A673 (cell line): ENCODE measurements around the gene OR10V1. TPM values are rescaled to one million over a fixed set of nuclear protein-coding genes. Genes with fewer than 3 reads are reported as not detected.

Source experiments
- BruUV-seq: library from RNA; stranded (reverse); fragments of 400-500 nt; replicated peaks from 2 replicates; lab custom pipeline; 2021; lab: Mats Ljungman, UMichigan
- CTCF ChIA-PET: fragments of 300-600 bp; sonication (Branson Sonifier 250); formaldehyde crosslinking; loops from one replicate; lab custom pipeline; 2022; ENCODE audit warnings: antibody characterized with exemption; lab: Charles Lee
- POLR2A ChIA-PET: fragments of 300-600 bp; sonication (Branson Sonifier 250); formaldehyde crosslinking; loops from one replicate; lab custom pipeline; 2022; ENCODE audit warnings: antibody characterized with exemption; ENCODE audit not compliant: low non-redundant PET; lab: Charles Lee
- DNase-seq: peaks from one replicate; pipeline ENCODE4 v3.0.0-alpha.2; 2015; ENCODE audit warnings: low spot score
- H3K27ac ChIP-seq: fragments of 200-600 bp; sonication (generic); 2 replicates; pipeline ENCODE4 v1.5.1; 2016; ENCODE audit warnings: mixed run types, low read depth, mild to moderate bottlenecking, mixed read lengths, antibody characterized with exemption, low read length; ENCODE audit not compliant: poor library complexity, severe bottlenecking
- H3K27me3 ChIP-seq: fragments of 200-600 bp; sonication (generic); replicated peaks from 2 replicates; pipeline ENCODE4 v1.6.1; 2017; ENCODE audit warnings: mixed run types, low read depth, mild to moderate bottlenecking, mixed read lengths, antibody characterized with exemption, low read length; ENCODE audit not compliant: insufficient read depth, poor library complexity
- H3K36me3 ChIP-seq: fragments of 200-600 bp; sonication (generic); 2 replicates; pipeline ENCODE4 v1.6.1; 2016; ENCODE audit warnings: mixed run types, mild to moderate bottlenecking, mixed read lengths, antibody characterized with exemption, low read length; ENCODE audit not compliant: insufficient read depth, poor library complexity, severe bottlenecking
- H3K4me1 ChIP-seq: fragments of 200-600 bp; sonication (generic); 2 replicates; pipeline ENCODE4 v1.6.1; 2017; ENCODE audit warnings: mixed run types, mild to moderate bottlenecking, mixed read lengths, antibody characterized with exemption, low read length; ENCODE audit not compliant: insufficient read depth, poor library complexity, severe bottlenecking
- H3K4me3 ChIP-seq: fragments of 200-600 bp; sonication (generic); 2 replicates; pipeline ENCODE4 v1.5.1; 2016; ENCODE audit warnings: low read depth, mixed run types, mild to moderate bottlenecking, mixed read lengths, low read length; ENCODE audit not compliant: poor library complexity, severe bottlenecking
- H3K9me3 ChIP-seq: fragments of 200-600 bp; sonication (generic); 2 replicates; pipeline ENCODE4 v1.6.1; 2016; ENCODE audit warnings: mixed run types, low read depth, mild to moderate bottlenecking, mixed read lengths, antibody characterized with exemption, low read length; ENCODE audit not compliant: poor library complexity, severe bottlenecking
- CTCF ChIP-seq: fragments of 300-800, 200-600 bp; sonication (generic); conservative IDR thresholded peaks from 2 replicates; pipeline ENCODE4 v1.5.1; 2017; ENCODE audit warnings: low read depth, mild to moderate bottlenecking, antibody characterized with exemption, low read length, moderate library complexity, mixed read lengths
- EZH2 ChIP-seq: fragments of 200-600 bp; sonication (generic); IDR thresholded peaks from 2 replicates; pipeline ENCODE4 v1.6.1; 2017; ENCODE audit warnings: borderline replicate concordance, low read depth, mild to moderate bottlenecking, mixed read lengths, antibody characterized with exemption, low read length; ENCODE audit not compliant: poor library complexity, severe bottlenecking
- intact Hi-C: fragments of 100-400 bp; cut with micrococcal nuclease; formaldehyde crosslinking; loops from one replicate; pipeline ENCODE4 v1.10.0; 2022; ENCODE audit not compliant: unreplicated experiment
- total RNA-seq: library from RNA; stranded (reverse); gene quantifications from 2 replicates; pipeline ENCODE4 v1.2.3, GENCODE V29; 2021

OR10V1 gene
- total RNA-seq, 1 experiment from 2014 or later, result not detected

- ChIA-PET POLR2A (no interaction called here), CTCF (no interaction called here)
- Histone ChIP-seq H3K9me3 (no peaks in the 10 kb centered on the region), H3K4me3 (no peak overlapping the region), H3K27ac (no peak overlapping the region), H3K27me3 (peaks cover 4% of the 10 kb centered on the region), H3K36me3 (no peaks in the 10 kb centered on the region), H3K4me1 (peaks cover 5% of the 10 kb centered on the region)
- no TSS peak for BruUV-seq
- TF ChIP-seq EZH2 (no peak), CTCF (no peak)
- intact Hi-C loops, result no loop called here
- no peak for DNase-seq
Measured at GRCh38 chr11:59756558-59756840, 42.9 kb upstream of the OR10V1 start.

- intact Hi-C loops, result no loop called here
- H3K9me3 ChIP-seq, result no peaks in the 10 kb centered on the region
- TSS peak; percentile 37 for BruUV-seq
- no peak for TF ChIP-seq CTCF
- TF ChIP-seq EZH2, result no peak
- peak overlapping the region; percentile 72 for H3K4me3 ChIP-seq
- ChIA-PET POLR2A (no interaction called here), CTCF (interaction anchor here (0.6 to 0.7 kb wide), 2 partner anchors 163 to 222 kb away, joined by 3 to 13 read pairs; no protein-coding TSS in a partner anchor)
- peaks cover 4% of the 10 kb centered on the region for H3K27me3 ChIP-seq
- H3K36me3 ChIP-seq, result no peaks in the 10 kb centered on the region
- peak; percentile 43 for DNase-seq
- H3K4me1 ChIP-seq, result peaks cover 5% of the 10 kb centered on the region
- peak overlapping the region; percentile 51 for H3K27ac ChIP-seq
Measured at GRCh38 chr11:59755701-59756557, 42.3 kb upstream of the OR10V1 start.

- intact Hi-C loops, result loop anchor here (1.0 kb wide), 2 partner anchors 47 to 164 kb away; no protein-coding TSS in a partner anchor
- Histone ChIP-seq H3K4me3 (peak within 1 kb of the TSS; percentile 72), H3K36me3 (no peaks in the 10 kb centered on the region), H3K9me3 (no peaks in the 10 kb centered on the region), H3K4me1 (peaks cover 5% of the 10 kb centered on the region), H3K27me3 (peaks cover 2% of the 10 kb centered on the region), H3K27ac (peak within 1 kb of the TSS; percentile 51)
- POLR2A ChIA-PET, result interaction anchor here (0.6 kb wide), 1 partner anchor 9 kb away, joined by 4 read pairs; no protein-coding TSS in a partner anchor
- no TSS peak for BruUV-seq
- CTCF ChIA-PET, result interaction anchor here (0.5 to 1.5 kb wide), 11 partner anchors 11 to 496 kb away, joined by 3 to 13 read pairs (median 5); no protein-coding TSS in a partner anchor
- DNase-seq, result peak; percentile 88
- TF ChIP-seq EZH2 (no peak), CTCF (no peak)
Measured at GRCh38 chr11:59754859-59755700, 41.4 kb upstream of the OR10V1 start, which contains the start of gene STX3. Gene STX3, plus strand, starts transcription at chr11:59755376. Its CDS starts 230 bp downstream, at chr11:59755606.
